Gastroesophageal sphincter (tissue), 4 donors: ENCODE data around the gene HSBP1L1. TPM values are rescaled to one million over a fixed set of nuclear protein-coding genes. Genes with fewer than 3 reads are reported as not detected.
A peak's percentile ranks its signal among the peaks of the same experiment; 100 is the strongest.

Experiments used
- ATAC-seq: fragments of 150-250 bp; one replicate; pipeline ENCODE4 v1.9.1; 2016; ENCODE audit warnings: mild to moderate bottlenecking, moderate library complexity
- H3K27ac ChIP-seq, 4 donors: fragments of 200-600 bp; sonication (generic) in 3 of 4; 1 replicate in 3 of 4; 2 replicates in 1 of 4; pipeline ENCODE4 v1.5.1; 2016 to 2019
- H3K27me3 ChIP-seq: fragments of 200-600 bp; sonication (generic); one replicate; pipeline ENCODE4 v1.5.1; 2019
- H3K36me3 ChIP-seq, 2 donors: fragments of 200-600 bp; sonication (generic); one replicate each; pipeline ENCODE4 v1.5.1; 2019; ENCODE audit warnings: control low read depth in 1 of 2
- H3K4me1 ChIP-seq, 3 donors: fragments of 200-600 bp; sonication (generic); 1 replicate in 2 of 3; 2 replicates in 1 of 3; pipeline ENCODE4 v1.5.1; 2016 to 2019; ENCODE audit warnings: control low read depth in 2 of 3
- H3K4me3 ChIP-seq, 2 donors: fragments of 200-600 bp; sonication (generic); one replicate each; pipeline ENCODE4 v1.5.1; 2019; ENCODE audit warnings: mild to moderate bottlenecking in 1 of 2, moderate library complexity in 1 of 2
- H3K9me3 ChIP-seq, 3 donors: fragments of 200-600 bp; sonication (generic); one replicate each; pipeline ENCODE4 v1.5.1; 2017 to 2019; ENCODE audit warnings: control low read depth in 2 of 3
- CTCF ChIP-seq, 4 experiments: fragments of 200-600 bp in 2 of 4; fragments of 450-650 bp in 2 of 4; sonication (generic) in 1 of 4; IDR thresholded peaks; one replicate each; pipeline ENCODE4 v1.5.1; 2017 to 2019; ENCODE audit warnings: antibody characterized with exemption in 4 of 4, mild to moderate bottlenecking in 2 of 4, moderate library complexity in 2 of 4
- EP300 ChIP-seq: sonication (generic); formaldehyde crosslinking; IDR thresholded peaks from one replicate; pipeline ENCODE4 v1.6.1; 2017; ENCODE audit warnings: antibody characterized with exemption, mild to moderate bottlenecking
- POLR2A ChIP-seq, 2 donors: fragments of 450-650 bp; IDR thresholded peaks; one replicate each; pipeline ENCODE4 v1.6.1; 2017; ENCODE audit warnings: antibody characterized with exemption in 2 of 2, mild to moderate bottlenecking in 2 of 2, moderate library complexity in 1 of 2
- POLR2AphosphoS5 ChIP-seq: sonication (generic); formaldehyde crosslinking; IDR thresholded peaks from one replicate; pipeline ENCODE4 v1.6.1; 2017; ENCODE audit warnings: antibody characterized with exemption
- WGBS, 2 donors: methylation state at CpG; one replicate each; pipeline ENCODE4 v1.1.5; 2018; ENCODE audit warnings: low coverage in 1 of 2; 5-methylcytosine and 5-hydroxymethylcytosine counted together
- total RNA-seq, 4 donors: library from RNA; depleted of rRNA; stranded (reverse); fragments of >200 nt; gene quantifications; one replicate each; pipeline ENCODE4 v1.1.0, GENCODE V29; 2016

Gene HSBP1L1
- total RNA-seq: 10 to 100 TPM in 3 of 4 donors, 1 to 10 TPM in 1; 3.2 to 23.8 (median 12.4) TPM

- TF ChIP-seq POLR2AphosphoS5 (no peak), CTCF (IDR thresholded peaks at IDR 0.05) (peak in 3 of 4 experiments; percentile 52 to 67 (median 54)), EP300 (no peak), POLR2A (IDR thresholded peaks at IDR 0.05) (no peak)
- Histone ChIP-seq H3K36me3 (peaks cover 0 to 7% of the 10 kb centered on the region in 2 donors), H3K27ac (peak within 1 kb of the TSS; percentile 19 to 79 (median 71)), H3K9me3 (no peaks in the 10 kb centered on the region), H3K4me3 (peak within 1 kb of the TSS; percentile 70 to 75), H3K4me1 (peaks cover 0 to 28% (median 0%) of the 10 kb centered on the region in 3 donors), H3K27me3 (peaks cover 20% of the 10 kb centered on the region)
- no CpG with 5 or more reads among the region's 73 CpGs for WGBS, 2 donors
- ATAC-seq: peak; percentile 87
Measured at GRCh38 chr18:79964330-79965118, at the start of gene HSBP1L1. Gene HSBP1L1, plus strand, starts transcription at chr18:79964643. Its CDS starts 93 bp downstream, at chr18:79964736.

- no peaks in the 10 kb centered on the region for H3K9me3 ChIP-seq
- no peaks in the 10 kb centered on the region for H3K27me3 ChIP-seq
- H3K36me3 ChIP-seq: peaks cover 0 to 81% of the 10 kb centered on the region in 2 donors
- no peaks in the 10 kb centered on the region for H3K4me1 ChIP-seq
- no peak for ATAC-seq
- no peak overlapping the region for H3K27ac ChIP-seq
- H3K4me3 ChIP-seq: no peak overlapping the region
- TF ChIP-seq POLR2AphosphoS5: no peak
- TF ChIP-seq EP300: no peak
- no peak for TF ChIP-seq CTCF (IDR thresholded peaks at IDR 0.05)
- no peak for TF ChIP-seq POLR2A (IDR thresholded peaks at IDR 0.05)
- 89 to 95% methylated on average over 14 to 22 of the region's 50 CpGs for WGBS, 2 donors
Measured at GRCh38 chr18:79915161-79916127, 49.0 kb upstream of the HSBP1L1 start.

DNA sequence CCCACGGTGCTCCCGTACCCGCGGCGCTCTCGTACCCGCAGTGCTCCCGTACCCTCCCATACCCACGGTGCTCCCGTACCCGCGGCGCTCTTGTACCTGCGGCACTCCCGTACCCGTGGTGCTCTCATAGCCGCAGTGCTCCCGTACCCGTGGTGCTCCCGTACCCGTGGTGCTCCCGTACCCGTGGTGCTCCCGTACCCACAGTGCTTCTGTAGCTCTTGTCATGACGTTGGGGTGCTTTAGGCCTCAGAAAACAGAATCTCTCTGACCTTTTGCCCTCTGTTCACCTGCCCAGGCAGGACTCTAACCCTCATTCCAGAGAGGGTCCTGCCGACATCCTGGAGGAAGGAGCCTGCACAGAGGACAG, 48.3 kb upstream of the HSBP1L1 start:
- TF ChIP-seq POLR2AphosphoS5 (no peak), POLR2A (IDR thresholded peaks at IDR 0.05) (no peak), EP300 (no peak), CTCF (IDR thresholded peaks at IDR 0.05) (no peak)
- Histone ChIP-seq H3K27ac (no peak overlapping the region), H3K4me3 (no peak overlapping the region), H3K9me3 (no peaks in the 10 kb centered on the region), H3K36me3 (peaks cover 0 to 75% of the 10 kb centered on the region in 2 donors), H3K4me1 (no peaks in the 10 kb centered on the region), H3K27me3 (no peaks in the 10 kb centered on the region)
- ATAC-seq: no peak
- no CpG with 5 or more reads among the region's 26 CpGs for WGBS, 2 donors

DNA sequence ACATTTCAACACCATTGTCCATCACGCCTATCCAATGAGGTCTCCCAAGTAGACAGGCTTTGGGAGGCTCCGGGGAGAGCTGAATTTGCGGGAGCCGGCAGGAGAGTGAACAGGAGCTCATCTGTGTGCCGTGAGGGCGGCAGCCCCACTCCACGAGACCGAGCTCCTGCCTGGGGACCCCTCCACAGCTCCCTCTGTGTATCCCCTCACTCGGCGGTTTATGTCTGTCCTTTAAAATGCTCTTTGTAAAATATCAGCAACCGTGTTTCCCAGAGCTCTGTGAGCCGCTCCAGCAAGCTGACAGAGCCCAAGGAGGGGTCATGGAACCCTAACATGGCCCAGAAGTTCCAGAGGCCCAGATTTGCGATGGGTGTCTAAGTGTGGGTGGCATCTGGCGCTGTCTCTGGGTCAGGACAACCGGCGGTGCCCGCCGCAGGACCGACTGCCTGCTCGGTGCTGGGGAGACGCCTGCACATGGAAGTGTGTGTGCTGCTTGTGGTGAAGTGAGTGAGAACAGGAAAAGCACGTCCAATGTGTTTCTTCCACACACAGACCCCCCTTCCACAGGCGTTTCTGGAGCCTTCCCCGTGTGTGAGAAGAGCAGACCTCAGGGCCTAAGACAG, 47.8 kb upstream of the HSBP1L1 start:
- no peak for ATAC-seq
- H3K9me3 ChIP-seq: no peaks in the 10 kb centered on the region
- H3K27ac ChIP-seq: no peak overlapping the region
- H3K27me3 ChIP-seq: no peaks in the 10 kb centered on the region
- H3K36me3 ChIP-seq: peaks cover 0 to 70% of the 10 kb centered on the region in 2 donors
- H3K4me3 ChIP-seq: no peak overlapping the region
- 83 to 100% methylated on average over 1 of the region's 24 CpGs for WGBS, 2 donors
- no peaks in the 10 kb centered on the region for H3K4me1 ChIP-seq
- no peak for TF ChIP-seq CTCF (IDR thresholded peaks at IDR 0.05)
- no peak for TF ChIP-seq EP300
- TF ChIP-seq POLR2AphosphoS5: no peak
- TF ChIP-seq POLR2A (IDR thresholded peaks at IDR 0.05): no peak
